Myocyte (in vitro differentiated cells): Measurements from ENCODE around the gene NAXD. TPM values are rescaled to one million over a fixed set of nuclear protein-coding genes. Genes with fewer than 3 reads are reported as not detected.
"Not testable (repeated sequence)": the region's sequence is repeated elsewhere in the genome, so short reads cannot be mapped to it uniquely, and the experiment has no call there.

Experiments used
- DNase-seq: peaks from one replicate; pipeline ENCODE4 v3.0.0-alpha.2; 2012; ENCODE audit warnings: low read depth
- total RNA-seq: library from RNA; depleted of rRNA; stranded (reverse); fragments of >200 nt; gene quantifications from 2 replicates; pipeline ENCODE4 v1.2.3, GENCODE V29; 2014

Gene NAXD
- total RNA-seq, 1 donor from 2014 or later: 22.5 TPM

- DNase-seq: no peak
These were observed 28.0 kb downstream of the NAXD start for GRCh38 chr13:110643324-110643723.

DNA sequence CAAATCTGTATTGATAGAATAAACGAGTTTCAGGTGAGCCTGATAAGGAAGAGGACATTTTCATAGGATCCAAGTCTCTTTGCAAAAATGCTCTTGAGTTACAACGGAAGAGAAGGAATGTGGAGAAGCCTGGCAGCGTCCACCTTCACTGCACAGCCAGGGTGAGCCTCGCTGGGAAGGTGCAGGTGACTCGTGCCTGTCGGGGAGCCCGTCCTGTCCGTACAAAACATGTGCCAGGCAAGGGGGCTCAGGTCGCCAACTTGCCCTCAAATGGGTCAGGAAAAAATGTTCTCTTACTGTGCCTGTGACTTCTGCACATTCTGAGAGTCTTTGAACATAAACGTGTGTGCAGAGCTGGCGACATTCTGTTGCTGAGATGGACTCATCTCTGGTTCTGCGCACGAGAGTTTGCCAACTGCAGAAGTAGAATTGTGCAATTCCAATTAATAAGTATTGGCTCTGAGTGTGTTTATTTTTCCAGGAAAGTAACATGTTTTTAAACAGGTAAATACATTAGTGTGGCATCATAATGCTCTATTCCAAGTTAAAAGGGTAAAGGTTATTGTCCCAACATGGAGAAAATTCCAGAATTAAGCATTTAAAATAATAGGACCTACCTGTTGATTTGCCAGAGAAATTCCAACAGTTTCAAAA lies 28.6 kb downstream of the NAXD start:
- no peak for DNase-seq

- peak; percentile 84 for DNase-seq
These were observed 29.7 kb downstream of the NAXD start for GRCh38 chr13:110644892-110645521.

DNA sequence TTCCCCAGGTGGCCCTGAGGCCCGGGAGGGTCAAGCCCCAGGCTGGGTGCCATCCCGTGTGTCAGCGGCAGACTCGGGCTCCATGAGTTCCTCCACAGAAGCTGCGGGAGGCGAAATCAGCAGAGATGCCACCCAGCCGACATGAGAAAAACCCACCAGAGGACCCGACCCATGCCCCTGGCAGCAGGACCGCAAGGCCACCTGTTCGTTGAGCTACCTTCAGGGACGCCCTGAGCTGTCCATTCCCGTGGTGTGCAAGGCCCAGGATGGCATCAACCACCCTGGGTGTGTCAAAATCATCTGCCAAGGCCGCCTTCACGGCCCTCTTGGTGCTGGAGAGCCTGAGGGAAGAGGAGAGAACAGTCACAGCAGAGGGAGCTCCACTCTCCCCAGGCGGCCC lies 30.4 kb downstream of the NAXD start:
- no peak for DNase-seq

DNA sequence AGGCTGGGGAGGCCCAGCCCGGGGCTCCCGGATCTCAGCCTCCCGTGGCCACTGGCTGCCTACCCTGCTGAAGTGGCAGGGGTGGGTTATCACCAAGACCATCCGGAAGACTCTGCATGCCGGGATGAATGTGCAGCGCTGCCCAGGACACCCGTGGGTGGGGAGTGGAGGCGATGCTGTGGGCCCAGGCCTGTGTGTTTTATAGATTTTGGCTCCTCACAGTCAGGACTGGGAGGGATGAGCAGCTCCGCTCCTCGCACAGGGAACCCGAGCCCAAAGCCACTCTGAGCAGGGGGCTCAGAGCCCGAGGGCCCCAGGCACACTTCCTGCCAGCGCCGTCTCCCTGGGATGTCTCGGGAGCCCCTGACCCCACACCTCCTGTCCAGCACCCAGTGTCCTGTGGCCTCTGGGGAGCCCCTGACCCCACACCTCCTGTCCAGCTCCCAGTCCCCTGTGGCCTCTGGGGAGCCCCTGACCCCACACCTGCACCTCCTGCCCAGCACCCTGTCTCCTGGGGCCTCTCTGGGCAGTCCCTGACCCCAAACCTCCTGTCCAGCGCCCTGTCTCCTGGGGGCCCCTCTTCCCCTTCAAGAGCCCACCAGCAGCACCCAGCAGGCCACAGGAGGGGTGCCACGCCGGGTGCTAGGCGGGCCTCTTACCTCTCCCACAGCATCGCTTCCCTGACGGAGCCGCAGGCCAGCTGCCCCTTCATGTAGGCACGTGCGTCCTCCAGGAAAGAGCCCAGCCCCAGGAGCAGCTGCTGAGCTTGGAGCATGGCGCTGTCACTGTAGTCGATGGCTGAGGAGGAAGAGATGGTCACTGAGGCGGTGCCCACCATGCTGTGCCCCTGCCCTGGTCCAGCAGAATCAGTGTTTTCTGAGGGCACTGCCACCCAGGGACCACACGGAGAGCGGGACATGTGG lies 31.4 kb downstream of the NAXD start:
- no peak for DNase-seq

- no peak for DNase-seq
These were observed 32.0 kb downstream of the NAXD start for GRCh38 chr13:110647365-110647737.

GRCh38 chr13:110648146-110648819 lies 32.9 kb downstream of the NAXD start:
- no peak for DNase-seq

- no peak for DNase-seq
These were observed 33.6 kb downstream of the NAXD start for GRCh38 chr13:110648848-110649421.

DNA sequence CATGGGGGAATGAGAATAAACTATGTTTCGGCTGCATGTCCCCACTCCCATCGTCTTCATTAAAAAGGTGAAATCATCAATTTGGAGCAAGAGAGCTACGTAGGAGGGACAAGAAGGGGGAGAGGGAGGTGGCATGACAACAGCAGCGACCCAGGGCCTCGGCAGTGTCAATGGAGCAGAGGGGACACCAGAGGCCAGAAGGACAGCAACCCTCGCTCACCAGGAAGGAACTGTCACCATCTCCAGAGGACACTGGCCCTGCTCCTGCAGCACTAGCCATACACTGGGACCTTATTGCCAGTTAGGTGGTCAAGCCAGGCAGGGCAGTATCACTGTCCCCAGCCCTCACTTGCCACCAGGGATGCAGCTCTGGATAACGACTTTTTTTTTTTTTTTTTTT lies 34.2 kb downstream of the NAXD start:
- DNase-seq: no peak

GRCh38 chr13:110650436-110650835 lies 35.1 kb downstream of the NAXD start:
- DNase-seq: no peak

DNA sequence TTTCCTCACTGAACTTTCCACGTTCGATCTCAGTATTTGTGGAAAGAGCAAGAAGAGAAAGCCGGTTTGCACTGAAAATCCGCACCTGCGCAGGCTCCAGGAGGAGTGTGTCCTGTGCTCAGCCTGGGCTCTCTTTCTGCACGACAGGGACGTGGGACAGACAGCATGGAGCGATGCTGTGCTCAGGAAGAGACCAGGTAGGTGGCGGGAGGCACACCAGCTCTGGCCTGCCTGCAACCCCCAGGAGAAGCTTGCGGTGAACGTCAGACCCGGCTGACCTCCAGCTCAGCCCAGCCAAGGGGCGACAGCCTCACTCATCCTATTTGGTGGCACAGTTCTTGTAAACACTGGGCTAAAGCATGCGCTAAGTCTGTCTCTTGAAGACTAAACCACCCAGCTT lies 35.9 kb downstream of the NAXD start:
- no peak for DNase-seq

DNA sequence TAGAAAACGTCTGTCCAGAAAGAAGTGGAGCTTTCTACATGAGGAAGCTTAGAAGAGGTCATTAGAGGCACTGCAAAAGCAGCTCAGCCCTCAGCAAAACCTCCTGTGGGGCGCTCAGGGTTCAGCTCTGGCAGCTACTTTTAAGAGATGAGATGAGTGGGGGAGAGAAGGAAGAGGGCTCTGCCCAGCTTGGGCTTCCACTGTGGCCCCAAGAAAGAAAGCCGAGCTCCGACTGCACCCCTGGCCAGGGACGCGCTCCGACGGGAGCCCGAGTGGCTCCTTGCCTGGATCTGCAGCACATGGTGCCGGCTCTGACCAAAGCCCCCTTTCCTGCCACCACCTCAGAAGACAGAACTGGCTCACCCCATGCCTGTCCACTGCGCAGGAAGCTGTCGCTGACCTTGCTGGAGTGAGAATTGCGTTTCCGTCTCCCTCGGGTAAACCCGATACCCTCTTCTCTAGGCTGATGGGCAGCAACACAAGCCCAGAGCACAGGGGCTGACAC lies 36.4 kb downstream of the NAXD start:
- DNase-seq: no peak

- DNase-seq: no peak
These were observed 36.9 kb downstream of the NAXD start for GRCh38 chr13:110652231-110652730.

DNA sequence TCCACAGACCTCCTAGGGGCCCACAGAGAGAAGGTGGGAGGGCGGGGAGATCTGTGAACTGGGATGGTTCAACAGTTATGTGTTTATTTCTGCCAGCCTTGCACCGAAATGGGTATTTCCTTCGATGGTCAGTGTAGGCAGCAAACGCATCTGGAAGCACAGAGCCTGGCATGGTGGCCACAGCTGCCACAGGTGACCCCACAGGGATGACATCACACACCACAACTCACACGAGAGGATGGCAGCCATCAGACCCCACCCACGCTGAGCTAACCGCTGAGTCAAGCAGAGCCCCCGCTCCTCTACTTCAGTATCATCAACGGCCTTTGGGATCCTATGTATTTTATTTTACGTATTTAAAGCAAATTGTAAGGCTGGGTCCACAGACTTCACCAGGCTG lies 37.4 kb downstream of the NAXD start:
- DNase-seq: no peak

DNA sequence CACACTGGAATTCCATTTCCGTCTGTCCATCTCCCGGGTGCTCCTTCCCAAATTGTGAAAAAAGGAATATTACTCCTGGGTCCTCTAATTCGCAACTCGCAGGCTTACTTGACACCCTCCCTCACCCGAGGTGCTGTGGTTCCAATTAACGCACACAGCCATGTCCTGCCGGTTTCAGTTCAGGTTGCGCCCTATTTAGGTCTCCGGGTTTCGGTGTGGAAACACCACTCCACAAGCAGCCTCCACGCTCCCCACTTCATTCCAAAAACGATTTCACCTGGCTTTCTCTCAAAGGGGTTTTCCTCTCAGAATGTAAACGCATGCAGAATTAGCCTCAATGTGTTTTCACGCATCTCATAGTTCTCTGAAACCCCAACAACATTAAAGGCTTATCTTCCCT lies 37.9 kb downstream of the NAXD start:
- DNase-seq: no peak

DNA sequence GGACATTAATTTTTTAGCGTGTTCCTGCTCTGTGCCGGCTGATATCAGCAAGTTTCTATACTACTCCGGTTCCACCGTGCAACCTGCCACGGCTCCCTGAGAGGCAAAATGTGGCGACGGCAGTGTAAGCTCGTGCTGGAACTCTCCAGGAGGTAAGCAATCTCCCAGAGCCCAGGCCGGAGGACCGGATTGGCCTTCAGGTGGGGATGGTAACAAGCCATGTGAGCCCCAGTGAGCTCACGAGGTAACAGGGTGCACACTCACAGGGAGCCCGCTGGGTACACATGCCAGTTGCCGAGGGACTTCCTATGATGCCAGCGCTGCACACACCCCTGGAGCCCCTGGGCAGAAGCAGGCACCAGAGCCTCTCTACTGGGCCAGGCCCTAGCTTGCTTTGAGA lies 38.5 kb downstream of the NAXD start:
- no peak for DNase-seq

GRCh38 chr13:110657196-110657595 lies 41.9 kb downstream of the NAXD start:
- DNase-seq: no peak

DNA sequence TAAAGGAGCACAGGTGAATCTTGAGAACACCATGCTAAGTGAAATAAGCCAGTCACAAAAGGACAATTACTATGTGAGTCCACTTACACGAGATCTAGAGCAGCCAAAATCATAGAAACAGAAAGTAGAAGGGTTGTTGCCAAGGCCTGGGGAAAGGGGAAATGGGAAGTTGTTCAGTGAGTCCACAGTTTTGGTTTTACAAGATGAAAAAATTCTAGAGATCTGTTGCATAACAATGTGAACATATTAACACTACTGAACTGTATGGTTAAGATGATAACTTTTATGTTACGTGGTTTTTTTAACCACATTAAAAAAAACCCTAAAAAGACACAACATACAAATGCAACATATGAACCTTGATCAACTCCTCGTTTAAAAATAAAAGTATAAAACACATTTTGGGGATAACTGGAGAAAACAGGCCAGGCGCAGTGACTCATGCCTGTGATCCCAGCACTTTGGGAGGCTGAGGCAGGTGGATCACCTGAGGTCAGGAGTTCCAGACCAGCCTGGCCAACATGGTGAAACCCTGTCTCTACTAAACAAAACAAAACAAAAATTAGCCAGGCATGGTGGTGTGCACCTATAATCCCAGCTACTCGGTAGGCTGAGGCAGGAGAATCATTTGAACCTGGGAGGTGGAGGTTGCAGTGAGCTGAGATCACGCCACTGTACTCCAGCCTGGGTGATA lies 43.0 kb downstream of the NAXD start:
- DNase-seq: not testable (repeated sequence)

DNA sequence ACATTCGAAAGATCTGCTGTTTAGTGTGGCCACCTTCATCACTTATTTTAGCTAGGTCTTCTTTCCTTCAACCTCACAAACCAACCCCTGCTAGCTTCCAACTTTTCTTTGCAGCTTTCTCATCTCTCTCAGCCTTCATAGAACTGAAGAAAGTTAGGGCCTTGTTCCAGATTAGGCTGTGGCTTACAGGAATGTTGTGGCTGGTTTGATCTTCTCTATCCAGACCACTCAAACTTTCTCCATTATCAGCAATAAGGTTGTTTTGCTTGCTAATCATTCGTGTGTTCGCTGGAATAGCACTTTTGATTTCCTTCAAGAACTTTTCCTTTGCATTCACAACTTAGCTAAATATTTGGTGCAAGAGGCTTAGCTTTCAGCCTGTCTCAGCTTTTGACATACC lies 45.9 kb downstream of the NAXD start:
- no peak for DNase-seq

DNA sequence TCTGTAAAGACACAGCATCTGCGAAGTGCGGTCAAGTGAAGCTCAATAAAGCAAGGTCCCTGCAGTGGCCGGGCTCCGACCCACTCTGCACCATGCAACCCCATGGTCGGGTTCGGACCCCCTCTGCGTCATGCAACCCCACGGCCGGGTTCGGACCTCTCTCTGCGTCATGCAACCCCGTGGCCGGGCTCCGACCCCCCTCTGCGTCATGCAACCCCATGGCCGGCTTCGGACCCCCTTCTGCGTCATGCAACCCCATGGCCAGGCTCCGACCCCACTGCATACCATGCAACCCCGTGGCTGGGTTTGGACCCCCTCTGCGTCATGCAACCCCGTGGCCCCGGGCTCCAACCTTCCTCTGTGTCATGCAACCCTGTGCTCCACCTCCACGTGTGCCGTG lies 46.7 kb downstream of the NAXD start:
- DNase-seq: no peak
